Adrenal gland (tissue), 5 donors: Measurements from ENCODE around the gene STAT3.

Experiments used
- POLR2A ChIP-seq, 2 donors: fragments of 450-650 bp; IDR thresholded peaks; one replicate each; pipeline ENCODE4 v1.6.1; 2017; ENCODE audit warnings: antibody characterized with exemption in 2 of 2, mild to moderate bottlenecking in 2 of 2, moderate library complexity in 1 of 2
- TF ChIP-seq, protein P1 (sequence below), 6 experiments: fragments of 450-650 bp in 4 of 6; fragments of 200-600 bp in 2 of 6; sonication (generic) in 1 of 6; IDR thresholded peaks; 1 replicate in 5 of 6; 2 replicates in 1 of 6; pipeline versions ENCODE4 v1.5.1 to v1.8.0; 2016 to 2021; ENCODE audit warnings: antibody characterized with exemption in 6 of 6, mild to moderate bottlenecking in 2 of 6, moderate library complexity in 1 of 6
- donor health status: DM: no; HTN: no; CAD: no.

DNA sequence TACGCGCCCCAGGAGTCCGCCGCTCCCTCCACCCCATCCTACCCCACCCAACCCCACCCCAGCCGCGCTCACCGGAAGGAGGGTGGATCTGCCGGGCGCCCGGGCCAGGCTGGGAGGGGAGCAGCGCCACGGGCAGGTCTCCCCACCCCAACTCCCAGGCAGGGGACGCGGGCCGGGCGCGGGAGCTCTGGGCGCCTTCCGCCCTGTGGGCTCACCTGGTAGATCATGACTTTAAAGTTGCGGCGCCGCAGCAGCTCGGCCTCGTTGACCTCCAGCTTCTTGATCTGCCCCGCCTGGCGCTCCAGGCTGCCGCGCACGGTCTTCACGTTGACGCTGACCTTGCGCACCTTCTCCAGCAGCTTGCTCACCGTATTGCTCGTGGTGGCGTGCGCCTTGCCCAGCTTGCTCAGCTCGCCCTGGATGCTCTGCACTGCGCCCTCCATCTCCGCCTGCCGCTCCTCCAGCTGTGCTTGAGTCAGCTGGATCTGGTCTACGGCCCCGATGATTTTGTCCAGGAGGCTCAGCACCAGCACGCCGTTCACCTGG lies 34.2 kb upstream of the STAT3 start:
- TF ChIP-seq, protein P1, sequence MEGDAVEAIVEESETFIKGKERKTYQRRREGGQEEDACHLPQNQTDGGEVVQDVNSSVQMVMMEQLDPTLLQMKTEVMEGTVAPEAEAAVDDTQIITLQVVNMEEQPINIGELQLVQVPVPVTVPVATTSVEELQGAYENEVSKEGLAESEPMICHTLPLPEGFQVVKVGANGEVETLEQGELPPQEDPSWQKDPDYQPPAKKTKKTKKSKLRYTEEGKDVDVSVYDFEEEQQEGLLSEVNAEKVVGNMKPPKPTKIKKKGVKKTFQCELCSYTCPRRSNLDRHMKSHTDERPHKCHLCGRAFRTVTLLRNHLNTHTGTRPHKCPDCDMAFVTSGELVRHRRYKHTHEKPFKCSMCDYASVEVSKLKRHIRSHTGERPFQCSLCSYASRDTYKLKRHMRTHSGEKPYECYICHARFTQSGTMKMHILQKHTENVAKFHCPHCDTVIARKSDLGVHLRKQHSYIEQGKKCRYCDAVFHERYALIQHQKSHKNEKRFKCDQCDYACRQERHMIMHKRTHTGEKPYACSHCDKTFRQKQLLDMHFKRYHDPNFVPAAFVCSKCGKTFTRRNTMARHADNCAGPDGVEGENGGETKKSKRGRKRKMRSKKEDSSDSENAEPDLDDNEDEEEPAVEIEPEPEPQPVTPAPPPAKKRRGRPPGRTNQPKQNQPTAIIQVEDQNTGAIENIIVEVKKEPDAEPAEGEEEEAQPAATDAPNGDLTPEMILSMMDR (IDR thresholded peaks at IDR 0.05), result no peak
- no peak for TF ChIP-seq POLR2A (IDR thresholded peaks at IDR 0.05)
